DMS153 treated with DMSO at 0.1 percent for 48 hours (cell line): ENCODE measurements around the gene LENEP.

Experiments
- DNase-seq: peaks from one replicate; lab custom pipeline; 2025; ENCODE audit not compliant: unreplicated experiment; lab: John Stamatoyannopoulos, UW

The LENEP gene

DNA sequence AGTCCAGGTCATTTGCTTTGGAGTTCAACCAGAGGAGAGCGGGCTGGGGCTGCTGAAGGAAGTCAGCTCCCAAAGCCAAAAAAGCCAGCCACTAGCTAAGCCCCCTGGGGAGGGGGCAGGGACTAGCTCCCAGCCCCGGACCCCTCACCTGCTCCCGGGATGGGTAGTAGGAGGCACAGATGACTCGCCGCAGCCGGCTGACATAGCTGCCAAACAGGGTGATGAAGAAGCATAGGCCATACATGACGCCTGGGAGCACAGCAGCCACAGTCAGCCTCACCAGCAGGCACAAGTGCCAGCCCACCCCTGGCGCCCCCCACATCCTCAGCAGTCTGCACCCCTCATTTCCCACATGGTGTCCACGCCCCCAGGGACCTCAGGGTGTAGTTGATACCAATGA is 32.8 kb downstream of the LENEP start:
- DNase-seq: no peak

DNA sequence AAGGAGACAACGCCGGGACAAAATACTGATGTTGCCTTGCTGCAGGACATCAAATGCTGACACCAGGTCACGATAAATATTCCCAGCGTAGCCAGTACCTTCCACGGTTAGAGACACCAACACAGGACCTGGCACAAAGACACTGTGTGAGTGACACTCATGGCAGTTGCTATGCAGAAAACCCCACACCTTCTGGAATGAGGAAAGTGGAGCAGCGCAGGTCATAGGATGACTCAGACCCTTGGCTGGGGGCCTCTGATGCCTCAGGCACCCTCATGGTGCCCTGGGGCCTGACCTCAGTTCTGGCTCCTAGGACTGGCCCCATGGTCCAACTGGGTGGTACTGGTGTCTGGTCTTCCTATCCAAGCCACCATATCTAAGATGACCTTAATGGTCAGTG is 33.2 kb downstream of the LENEP start:
- no peak for DNase-seq

DNA sequence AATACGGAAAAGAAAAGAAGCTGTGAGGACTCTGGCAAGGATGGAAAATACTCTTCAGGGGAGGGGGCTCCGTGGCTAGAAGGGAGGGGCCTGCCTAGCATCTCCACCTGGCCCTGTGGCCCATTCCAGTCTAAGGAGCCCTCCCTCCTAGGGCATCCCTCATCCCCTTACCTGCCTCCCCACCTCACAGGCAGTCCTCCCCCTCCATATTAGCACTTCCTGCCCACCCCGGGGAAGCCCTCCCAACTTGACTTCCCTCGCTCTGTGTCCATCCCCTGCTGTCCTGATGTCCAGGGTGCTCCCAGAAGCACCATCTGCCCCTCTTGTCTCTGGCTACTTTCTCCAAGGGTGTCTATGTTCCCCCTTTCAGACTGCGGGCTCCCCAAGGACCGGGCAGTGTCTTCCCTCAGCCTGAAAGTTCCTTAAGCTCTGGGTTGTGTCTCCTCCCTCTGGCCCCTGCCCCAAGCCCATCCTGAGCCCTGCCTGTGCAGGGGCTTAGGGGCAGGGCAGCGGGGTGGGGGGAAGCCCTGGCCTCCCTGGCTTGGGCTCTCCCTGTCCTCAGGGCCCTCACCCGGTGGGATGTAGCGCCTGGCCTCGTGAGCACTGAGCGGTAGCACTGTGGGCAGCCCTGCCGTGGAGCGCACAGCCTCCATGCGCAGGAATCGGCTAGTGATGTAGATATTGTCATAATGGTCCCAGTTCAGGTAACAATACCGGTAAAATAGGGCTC is 36.3 kb downstream of the LENEP start:
- DNase-seq: no peak

DNA sequence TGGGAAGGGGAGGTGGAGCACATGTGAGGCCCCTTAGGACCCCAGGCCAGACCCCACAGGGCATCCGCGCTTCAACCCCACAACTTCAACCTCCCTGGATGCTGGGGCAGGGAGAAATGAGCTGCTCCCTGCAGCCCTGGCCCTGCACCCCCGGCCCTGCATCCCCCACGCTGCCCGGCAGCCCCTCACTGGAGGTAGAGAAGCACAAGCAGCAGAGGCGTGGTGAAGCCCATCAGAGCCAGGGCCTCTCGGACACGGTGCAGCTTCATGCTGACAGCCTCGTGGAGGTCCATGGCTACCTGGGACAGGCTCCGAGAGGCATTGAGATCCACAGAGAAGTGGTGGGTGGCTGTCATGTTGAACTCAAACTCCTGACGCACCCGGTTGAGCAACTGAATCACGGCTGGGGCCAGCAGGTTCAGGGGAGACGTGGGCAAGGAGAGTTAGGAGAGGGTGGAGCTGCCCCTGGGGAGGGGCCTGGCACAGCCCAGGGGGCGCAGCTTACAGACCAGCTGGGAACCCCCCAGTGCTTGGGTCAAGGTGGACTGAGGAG is 36.9 kb downstream of the LENEP start:
- no peak for DNase-seq

DNA sequence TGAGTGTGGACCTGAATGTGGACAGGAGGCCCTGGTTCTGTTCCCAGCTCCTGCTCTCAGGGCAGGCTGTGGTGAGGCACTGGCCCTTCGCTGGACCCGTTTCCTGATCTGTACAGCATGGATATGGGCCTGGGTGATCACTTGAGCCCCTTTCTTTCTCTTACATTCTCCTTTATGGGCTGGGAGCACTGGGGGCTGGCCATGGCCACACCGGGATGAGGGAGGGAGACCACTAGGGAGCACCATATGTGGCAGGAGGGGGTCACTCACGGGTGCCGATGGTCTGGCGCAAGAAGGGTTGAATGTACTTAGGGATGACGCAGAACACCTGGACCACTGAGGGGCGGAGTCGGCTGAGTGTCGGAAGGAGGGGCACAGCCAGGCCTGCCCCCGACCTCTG is 37.5 kb downstream of the LENEP start:
- DNase-seq: no peak

DNA sequence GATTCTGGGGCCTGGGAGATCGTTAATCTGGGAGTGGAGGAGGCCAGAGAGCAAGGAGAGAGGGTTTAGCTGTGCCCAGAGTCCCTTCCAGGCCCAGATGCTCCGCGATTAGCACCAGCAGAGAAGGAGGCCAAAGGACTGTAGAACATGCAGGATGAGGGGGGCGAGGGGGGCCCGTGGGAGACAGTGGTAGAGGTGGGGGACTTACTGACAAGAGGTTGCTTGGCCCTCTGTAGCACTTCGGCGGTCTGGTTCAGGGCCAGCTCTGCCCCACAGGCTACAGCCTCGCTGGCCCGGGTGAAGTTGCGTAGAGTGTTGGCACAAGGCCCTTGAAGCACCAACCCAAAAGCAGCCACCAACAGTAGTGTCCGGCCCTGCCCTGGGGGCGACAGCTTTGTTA is 39.5 kb downstream of the LENEP start:
- no peak for DNase-seq

DNA sequence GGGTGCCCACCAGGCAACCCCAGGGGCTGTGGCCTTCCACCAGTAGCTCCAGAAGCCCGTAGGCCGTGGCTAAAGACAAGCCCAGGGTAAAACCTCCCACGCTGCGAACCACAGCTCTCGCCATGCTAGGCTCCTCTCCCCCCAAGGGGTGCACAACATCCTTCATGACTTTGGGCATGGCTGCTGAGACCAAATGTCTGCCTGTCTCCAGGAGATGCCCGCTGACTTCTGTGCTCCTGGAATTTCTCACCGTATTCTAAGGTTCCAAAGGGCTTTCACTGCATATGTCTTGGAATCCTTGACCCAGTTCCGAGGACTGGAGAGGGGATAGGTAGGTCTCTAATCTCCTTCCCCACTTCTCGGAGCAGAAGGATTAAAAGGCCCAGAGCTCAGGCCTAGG is 40.1 kb downstream of the LENEP start, which contains the start of the genes DCST1 and DCST2:
DCST1 (plus strand) TSS at position 301 of the 400 bp plus-strand sequence. CDS start 213 bp downstream, outside the sequence.
DCST2 (minus strand) TSS at position 258 of the 400 bp plus-strand sequence; CDS start at position 178, 80 bp downstream.
- DNase-seq: no peak

DNA sequence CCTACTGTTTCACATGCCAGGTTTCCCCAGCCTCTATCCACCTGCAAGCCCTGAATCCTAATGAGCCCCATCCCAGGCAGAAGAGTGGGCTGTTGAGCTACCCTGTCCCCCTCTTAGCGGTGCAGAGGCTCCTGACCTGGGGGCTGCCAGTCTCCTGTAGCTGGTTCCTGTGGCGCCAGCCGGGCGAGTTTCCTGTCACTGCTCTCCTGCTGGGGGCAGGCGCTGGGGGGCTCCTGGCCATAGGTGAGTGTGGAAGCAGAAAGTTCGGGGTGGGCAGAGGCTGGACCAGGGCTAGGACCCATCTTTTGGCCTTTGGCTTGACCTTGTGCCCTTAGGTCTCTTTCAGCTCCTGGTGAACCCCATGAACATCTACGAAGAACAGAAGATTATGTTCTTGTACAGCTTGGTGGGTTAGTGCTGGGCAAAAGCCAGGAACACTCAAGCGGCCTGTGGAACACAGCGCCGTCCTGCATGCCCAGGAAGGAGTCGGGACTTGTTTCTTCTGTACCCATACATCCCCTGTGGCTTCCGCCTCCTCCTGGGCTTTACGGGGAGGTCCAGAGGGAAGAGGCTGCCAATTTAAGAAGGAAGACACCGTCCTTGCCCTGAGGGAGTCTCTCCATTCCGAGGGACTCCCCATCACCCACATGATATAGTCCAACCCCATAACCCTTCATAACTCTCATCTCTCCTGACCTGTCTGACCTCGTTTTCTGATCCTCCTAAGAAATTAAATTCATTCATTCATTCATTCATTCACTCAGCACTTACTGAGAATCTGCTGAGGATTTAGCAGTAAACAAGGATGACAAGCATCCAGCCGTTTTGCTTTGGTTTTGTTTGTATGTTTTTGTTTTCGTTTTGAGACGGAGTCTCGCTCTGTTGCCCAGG is 41.2 kb downstream of the LENEP start:
- DNase-seq: no peak

DNA sequence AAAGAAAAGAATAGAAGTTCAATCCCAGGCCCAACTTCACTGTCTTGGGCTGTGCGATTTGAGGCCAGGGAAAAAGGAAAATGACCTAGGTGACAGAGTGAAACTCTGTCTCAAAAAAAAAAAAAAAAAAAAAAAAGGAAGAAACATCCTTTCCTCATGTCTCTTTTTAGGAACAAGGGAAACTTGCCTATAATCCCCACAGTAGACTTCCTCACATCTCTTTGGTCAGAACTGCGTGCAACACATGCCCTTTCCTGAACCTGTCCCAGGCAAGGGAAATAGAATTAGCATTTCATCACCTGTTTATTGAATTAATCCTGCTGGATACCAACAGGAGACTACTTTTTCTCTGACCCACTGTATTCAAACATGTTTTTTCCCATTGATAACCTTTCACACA is 42.5 kb downstream of the LENEP start:
- DNase-seq: no peak

DNA sequence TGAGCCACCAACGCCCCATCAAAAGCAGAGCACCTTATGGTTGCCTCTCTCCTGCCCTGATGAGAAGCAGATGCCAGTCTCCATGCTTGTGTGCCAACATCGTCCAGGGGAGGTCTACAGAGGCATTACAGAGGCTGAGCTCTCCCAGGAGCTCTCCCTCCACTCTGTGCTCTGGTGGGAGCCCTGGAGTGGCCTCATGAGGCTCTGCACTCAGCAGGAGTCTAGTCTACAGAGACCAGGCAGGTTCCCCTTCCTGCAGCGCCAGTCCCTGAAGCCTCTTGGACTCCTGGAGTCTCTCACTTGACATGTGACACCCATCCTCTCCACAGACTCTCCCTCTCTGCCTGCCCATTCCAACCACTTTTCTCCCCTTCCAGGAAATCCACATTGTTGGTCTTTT is 43.7 kb downstream of the LENEP start:
- no peak for DNase-seq

DNA sequence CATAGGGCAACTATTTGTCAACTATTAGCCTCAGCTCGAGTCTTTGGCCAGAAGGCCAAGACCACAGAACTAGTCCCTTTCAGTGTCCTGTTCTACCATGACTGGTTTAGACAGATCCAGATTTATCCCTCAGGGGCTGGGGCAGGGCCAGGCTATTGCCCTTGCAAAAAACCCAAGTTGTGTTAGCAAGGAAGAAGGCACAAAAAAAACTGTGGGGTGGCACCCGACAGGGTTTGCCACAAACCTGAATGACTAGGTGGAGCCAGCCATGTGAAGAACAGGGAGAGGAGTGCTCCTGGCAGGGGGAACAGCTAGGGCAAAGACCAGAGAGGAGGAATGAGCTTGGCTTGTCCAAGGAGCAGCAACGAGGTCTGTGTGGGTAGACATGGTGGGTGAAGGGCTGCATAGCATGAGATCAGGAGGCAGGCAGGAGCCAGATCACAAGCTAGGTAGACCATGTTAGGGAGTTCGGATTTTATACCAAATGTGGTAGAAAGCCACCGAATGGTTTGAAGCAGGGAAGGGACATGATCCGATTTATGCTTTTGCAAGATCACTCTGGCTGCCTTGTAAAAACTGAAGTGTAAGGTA is 44.6 kb downstream of the LENEP start:
- DNase-seq: no peak

DNA sequence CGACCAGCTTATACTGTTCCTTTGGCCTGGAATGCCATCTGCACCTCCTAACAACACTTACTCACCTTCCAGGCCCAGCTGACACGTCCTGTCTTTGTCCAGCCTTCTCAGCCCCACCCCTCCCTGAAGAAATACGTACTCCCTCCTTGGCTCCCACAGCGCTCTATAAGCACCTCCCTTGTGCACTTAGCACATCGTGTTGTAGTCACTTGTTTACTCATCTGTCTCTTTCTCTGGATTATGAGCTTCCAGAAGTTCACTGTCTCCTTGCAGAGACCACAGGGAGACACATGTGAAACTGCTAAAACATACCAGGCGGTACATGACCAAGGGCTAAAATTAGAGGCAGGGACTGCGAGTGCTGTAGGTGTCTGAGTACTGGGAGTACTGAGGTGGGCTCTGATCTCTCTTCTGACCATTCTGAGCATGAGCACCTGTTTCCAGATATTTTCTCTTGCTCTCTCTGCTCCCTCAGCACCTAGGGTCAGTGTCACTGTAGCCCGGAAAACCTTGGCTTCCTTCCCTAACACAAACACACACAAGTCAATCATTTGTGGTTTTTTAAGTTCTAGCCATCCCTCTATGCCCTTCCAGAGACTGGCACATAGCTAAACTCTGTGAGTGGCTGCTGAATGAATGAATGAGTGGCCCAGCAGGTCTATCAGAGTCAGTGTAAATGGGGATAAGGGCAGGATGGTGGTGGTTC is 45.4 kb downstream of the LENEP start:
- no peak for DNase-seq

DNA sequence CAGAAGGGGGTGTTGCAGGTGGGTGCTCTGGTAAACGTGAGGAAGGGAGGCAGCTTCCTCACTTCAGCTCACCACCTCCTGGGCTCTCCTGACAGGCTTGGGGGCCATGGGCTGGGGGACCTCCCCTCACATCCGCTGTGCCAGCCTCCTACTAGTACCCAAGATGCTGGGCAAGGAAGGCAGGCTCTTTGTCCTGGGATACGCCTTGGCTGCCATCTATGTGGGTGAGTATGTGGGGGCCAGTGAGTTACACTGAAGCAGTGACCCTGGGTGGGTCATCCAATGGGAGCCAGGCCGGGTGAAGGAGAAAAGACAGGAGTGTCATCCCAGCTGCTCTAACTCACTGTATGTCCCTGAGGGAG is 45.9 kb downstream of the LENEP start:
- DNase-seq: no peak

DNA sequence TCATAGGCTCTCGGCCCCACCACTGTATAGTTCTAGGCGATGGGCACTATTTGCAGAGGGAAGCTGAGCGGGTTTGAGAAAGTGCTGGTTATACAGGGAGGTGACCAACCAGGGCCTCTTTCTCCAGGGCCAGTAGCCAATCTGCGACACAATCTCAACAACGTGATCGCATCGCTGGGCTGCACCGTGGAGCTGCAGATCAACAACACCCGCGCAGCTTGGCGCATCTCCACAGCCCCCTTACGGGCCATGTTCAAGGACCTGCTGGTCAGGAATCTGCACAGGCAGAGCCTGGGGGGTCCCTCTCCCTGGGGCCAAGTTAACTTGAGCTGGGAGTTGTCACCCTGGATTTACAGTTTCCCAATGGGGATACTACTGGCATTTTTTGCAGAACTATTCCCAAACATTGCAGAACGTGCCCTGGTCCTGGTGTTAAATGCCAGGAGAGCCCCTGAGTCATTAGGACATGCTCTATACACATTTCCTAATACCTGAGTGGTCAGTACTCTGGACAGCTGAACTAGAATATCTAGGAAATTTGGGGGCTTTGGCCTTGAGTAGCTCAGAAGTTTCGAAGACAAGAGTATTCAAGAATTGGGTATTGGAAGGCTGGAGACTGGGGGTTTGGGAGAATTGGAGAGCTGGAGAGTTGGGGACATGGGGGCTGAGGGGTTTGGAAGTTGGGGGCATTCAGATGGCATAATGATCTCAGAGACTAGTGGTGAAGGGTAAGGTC is 47.1 kb downstream of the LENEP start:
- no peak for DNase-seq

DNA sequence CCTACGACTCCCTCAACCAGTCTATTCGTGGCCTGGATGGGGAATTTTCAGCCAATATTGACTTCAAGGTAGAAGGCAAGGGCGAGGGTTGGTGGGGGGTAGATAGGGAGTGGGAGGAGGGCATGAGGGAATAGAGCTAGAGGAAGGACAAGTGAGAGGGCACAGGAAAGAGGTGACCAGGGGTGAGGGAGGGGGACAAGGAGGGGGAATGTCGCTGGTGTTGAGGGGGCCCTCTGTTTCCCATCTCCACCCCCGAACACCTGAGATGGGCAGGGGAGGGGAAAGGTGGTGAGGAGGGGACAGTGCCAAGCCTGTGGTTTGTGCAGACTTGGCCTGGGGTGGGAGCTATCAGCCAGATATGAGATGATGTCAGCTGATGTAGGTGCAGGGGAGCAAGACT is 49.4 kb downstream of the LENEP start:
- no peak for DNase-seq

DNA sequence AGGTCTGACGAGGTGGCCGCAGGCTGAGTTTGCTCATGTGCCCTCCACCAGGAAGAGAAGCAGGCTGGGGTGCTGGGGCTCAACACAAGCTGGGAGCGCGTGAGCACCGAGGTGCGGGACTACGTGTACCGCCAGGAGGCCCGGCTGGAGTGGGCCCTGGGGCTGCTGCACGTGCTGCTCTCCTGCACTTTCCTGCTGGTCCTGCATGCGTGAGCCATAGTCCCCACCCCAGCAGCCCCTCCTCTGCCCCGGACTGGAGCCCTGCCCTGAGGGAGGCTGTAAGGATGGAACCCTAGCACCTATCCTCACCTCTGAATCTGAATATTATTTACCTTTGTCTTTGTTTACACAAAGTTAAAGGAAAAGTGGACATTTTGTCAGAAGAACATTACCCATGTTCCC is 49.9 kb downstream of the LENEP start:
- DNase-seq: no peak

DNA sequence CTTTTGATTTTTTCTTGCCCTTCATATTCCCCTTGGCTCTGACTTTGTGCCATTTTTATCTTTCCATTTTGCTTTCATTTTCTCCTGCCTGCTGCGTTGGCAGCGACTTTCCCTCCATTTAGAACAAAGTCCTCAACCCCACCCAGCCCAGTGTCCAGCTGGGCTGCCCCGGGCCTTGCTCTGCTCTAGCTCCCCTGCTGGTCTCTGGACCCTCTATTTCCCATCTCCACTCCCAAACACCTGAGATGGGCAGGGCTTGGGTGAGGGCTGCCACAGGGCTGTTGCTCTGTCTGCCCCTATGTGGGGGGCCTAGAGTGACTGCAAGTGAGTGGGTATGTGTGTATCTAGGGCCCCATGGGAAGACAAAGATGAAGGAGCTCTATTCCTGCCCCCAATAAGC is 50.4 kb downstream of the LENEP start:
- no peak for DNase-seq
